WI38 (cell line): ENCODE data around the gene RNU11.
A peak's percentile ranks its signal among the peaks of the same experiment; 100 is the strongest.
"Not testable (repeated sequence)": the region's sequence is repeated elsewhere in the genome, so short reads cannot be mapped to it uniquely, and the experiment has no call there.

Experiments used
- H3K4me3 ChIP-seq: 2 replicates; pipeline ENCODE4 v1.5.1; 2011; ENCODE audit warnings: low read depth, mild to moderate bottlenecking, control low read depth, low read length
- TF ChIP-seq, protein P1 (sequence below): IDR thresholded peaks from 2 replicates; pipeline ENCODE4 v1.5.1; 2012; ENCODE audit warnings: low read depth, mild to moderate bottlenecking, control low read depth, low read length

The RNU11 gene

DNA sequence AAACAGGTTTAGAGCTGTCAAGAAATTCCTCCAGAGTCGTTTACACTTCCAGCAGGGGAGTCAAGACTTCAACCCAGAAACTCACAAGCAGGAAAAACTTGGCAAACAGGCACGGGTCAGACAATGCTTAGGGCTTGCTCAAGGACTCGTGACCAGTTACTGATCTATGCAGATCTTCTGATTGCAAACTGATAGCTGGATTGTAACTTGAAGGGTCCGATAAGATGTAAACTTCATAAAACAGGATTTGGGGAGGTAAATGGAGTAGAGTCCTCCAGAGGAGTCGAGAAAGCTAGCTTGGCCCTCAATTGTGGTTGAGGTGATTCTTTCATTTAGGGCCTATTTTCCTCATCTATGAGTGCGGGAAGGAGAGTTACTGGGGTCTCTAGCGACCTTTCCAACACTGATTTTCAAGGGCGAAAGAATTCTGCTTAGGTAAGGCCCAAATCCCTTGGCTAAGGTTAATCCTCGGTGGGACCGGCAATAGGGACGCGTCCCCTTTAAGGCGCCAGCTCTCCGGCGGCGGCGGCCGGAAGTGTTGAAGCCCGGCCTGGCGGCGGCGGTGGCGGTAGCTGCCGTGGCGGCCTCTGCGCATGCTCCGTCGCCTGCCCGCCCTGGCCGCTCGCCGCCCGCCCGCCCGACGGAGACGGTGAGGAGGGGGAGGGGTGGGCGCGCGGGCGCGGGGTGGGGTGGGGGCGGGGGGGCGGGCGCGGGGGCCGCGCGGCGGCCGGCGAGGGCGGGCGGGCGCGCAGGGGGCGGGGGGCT is 20.0 kb downstream of the RNU11 start, which contains the start of gene GMEB1:
Gene GMEB1 (plus strand): TSS at position 594 of the 765 bp plus-strand sequence. CDS start 14,829 bp downstream, outside the sequence.
- H3K4me3 ChIP-seq, result peak within 1 kb of the TSS; percentile 89

DNA sequence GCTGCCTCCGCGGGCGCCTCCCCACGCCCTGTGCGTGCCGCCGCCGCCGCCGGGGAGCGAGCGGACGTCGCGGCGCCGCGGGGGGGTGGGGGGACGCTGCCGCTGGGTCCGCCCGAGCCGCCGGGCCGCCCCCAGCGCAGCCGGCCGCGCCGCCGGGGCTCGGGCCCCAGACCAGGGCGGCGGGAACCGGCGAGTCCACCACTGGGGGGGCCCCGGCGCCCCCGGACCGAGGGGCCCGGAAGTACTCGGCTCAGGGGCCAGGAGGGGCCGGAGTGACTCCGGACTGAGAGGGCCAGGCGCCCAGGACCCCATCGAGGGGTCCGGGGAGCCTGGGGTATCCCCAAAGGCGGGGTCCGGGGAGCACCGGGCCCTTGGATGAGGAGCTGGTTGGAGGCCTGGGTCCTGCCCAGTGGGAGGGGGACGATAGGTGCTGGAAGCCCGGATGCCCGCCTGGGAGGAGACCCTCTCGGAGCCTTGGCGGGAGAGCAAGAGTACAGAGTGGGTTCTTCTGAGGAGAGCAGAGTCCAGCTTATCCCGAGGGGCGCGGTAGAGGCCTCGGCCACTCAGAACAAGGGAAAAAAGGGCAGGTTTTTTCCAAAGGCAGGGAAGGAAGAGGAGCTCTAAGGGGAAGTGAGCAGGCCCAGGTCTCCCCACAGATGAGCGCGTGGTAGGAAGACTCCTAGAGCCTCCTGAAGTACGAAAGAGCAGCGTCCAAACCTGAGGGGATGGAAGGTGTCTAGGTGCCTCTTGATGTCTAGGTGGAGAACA is 20.7 kb downstream of the RNU11 start:
- H3K4me3 ChIP-seq, result peak overlapping the region; percentile 89
- TF ChIP-seq, protein P1, sequence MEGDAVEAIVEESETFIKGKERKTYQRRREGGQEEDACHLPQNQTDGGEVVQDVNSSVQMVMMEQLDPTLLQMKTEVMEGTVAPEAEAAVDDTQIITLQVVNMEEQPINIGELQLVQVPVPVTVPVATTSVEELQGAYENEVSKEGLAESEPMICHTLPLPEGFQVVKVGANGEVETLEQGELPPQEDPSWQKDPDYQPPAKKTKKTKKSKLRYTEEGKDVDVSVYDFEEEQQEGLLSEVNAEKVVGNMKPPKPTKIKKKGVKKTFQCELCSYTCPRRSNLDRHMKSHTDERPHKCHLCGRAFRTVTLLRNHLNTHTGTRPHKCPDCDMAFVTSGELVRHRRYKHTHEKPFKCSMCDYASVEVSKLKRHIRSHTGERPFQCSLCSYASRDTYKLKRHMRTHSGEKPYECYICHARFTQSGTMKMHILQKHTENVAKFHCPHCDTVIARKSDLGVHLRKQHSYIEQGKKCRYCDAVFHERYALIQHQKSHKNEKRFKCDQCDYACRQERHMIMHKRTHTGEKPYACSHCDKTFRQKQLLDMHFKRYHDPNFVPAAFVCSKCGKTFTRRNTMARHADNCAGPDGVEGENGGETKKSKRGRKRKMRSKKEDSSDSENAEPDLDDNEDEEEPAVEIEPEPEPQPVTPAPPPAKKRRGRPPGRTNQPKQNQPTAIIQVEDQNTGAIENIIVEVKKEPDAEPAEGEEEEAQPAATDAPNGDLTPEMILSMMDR, result no peak

More for the DNA sequence above, 20.0 kb downstream of the RNU11 start, which contains the start of gene GMEB1:
- TF ChIP-seq, protein P1, result no peak

DNA sequence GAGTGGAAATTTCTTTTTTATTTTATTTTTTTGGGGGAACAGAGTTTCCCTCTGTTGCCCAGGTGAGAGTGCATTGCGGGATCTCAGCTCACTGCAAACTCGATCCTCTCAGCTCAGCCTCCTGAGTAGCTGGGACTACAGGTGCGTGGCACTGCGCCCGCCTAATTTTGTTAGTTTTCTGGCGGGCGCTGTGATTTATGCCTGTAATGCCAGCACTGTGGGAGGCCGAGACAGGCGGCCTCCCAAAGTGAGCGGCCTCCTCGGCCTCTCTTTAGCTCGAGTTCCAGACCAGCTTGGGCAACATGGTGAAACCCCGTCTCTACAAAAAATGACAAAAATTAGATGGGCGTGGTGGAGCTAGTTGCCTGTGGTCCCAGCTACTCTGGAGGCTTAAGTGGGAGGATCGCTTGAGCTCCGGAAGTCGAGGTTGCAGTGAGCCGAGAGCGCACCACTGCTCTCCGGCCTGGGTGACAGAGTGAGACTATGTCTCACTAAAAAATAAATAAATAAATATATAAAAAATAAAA is 22.9 kb downstream of the RNU11 start:
- no peak overlapping the region for H3K4me3 ChIP-seq
- TF ChIP-seq, protein P1, result no peak

DNA sequence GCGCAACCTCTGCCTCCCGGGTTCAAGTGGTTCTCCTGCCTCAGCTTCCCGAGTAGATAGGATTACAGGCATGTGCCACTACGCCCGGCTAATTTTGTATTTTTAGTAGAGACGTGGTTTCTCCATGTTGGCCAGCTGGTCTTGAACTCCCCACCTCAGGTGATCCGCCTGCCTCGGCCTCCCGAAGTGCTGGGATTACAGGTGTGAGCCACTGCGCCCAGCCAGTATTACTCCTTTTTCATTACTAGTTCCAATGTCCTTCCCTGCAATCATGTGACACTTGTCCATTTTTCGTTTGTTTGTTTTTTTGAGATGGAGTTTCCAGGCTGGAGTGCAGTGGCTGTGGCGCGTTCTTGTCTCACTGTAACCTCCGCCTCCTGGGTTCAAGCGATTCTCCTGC is 24.6 kb downstream of the RNU11 start:
- H3K4me3 ChIP-seq, result not testable (repeated sequence)

DNA sequence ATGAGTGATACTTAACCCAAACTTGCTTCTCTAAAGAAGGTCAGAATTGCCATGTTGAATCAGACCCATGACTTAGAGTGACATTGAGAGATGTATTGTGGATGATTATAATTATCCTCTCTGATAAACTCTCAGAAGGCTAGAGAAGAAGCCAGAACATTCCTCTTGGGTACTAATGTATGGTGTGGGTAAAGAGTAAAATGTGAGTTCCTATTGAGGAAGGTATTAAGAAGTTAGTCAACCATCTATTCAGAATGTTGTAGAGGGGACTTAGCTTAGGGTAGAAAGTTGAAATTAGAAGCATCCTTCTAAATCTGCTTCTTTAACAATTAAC is 27.5 kb downstream of the RNU11 start:
- H3K4me3 ChIP-seq, result no peak overlapping the region
- TF ChIP-seq, protein P1, result no peak

DNA sequence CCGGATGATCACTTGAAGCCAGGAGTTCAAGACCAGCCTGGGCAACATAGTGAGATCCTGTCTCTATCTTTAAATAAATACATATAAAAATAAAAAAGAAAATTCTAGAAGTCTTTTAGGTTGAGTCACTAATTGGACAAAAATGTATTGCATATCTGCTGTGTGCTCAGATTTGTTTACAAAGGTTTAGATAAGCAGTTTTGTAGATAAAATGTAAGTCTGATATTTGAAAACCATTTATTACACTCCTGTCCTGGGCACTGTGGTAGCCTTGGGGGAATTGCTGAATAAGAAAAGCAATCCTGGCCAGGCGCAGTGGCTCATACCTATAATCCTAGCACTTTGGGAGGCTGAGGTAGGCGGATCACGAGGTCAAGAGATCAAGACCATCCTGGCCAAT is 31.8 kb downstream of the RNU11 start:
- no peak overlapping the region for H3K4me3 ChIP-seq
- TF ChIP-seq, protein P1, result no peak

DNA sequence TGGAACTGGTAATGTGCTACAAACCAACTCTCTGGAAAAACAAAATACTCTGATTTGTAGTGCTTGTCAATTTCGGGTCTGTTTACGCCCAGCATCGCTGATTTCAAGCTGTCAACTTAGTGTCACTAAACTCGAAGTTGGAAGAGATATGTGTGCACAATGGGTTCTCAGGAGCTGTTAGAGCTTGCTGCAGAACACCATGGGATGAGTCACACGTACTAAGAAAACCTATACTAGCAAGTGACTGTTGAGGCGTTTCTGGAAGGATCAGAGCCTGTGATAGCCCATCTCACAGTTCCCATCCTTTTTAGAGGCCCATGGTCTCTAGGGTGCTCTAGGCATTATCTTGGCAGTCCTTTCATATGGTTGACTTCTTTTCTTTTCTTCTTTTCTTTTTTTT is 34.4 kb downstream of the RNU11 start:
- TF ChIP-seq, protein P1, result no peak
- H3K4me3 ChIP-seq, result no peak overlapping the region
